Middle frontal gyrus (tissue), 1 donor: ENCODE data around the gene MCF2L2.
A peak's percentile ranks its signal among the peaks of the same experiment; 100 is the strongest.
"Not testable (repeated sequence)": the region's sequence is repeated elsewhere in the genome, so short reads cannot be mapped to it uniquely, and the experiment has no call there.

ENCODE experiments used
- DNase-seq: peaks from one replicate; pipeline ENCODE4 v3.0.0-alpha.2; 2015; ENCODE audit warnings: low spot score; ENCODE audit errors: extremely low spot score

Gene MCF2L2

GRCh38 chr3:183443395-183444385, 15.3 kb upstream of the MCF2L2 start:
- DNase-seq = no peak

GRCh38 chr3:183442994-183443393, 14.6 kb upstream of the MCF2L2 start:
- no peak for DNase-seq

- DNase-seq = not testable (repeated sequence)
Measured at GRCh38 chr3:183440521-183440920, 12.1 kb upstream of the MCF2L2 start.

- no peak for DNase-seq
Measured at GRCh38 chr3:183439515-183439914, 11.1 kb upstream of the MCF2L2 start.

- no peak for DNase-seq
Measured at GRCh38 chr3:183438735-183439134, 10.3 kb upstream of the MCF2L2 start.

- no peak for DNase-seq
Measured at GRCh38 chr3:183437666-183438564, 9.5 kb upstream of the MCF2L2 start.

- no peak for DNase-seq
Measured at GRCh38 chr3:183437061-183437460, 8.6 kb upstream of the MCF2L2 start.

GRCh38 chr3:183435661-183436060, 7.2 kb upstream of the MCF2L2 start:
- DNase-seq = no peak

- DNase-seq = no peak
Measured at GRCh38 chr3:183434992-183435391, 6.6 kb upstream of the MCF2L2 start.

GRCh38 chr3:183434503-183434902, 6.1 kb upstream of the MCF2L2 start:
- DNase-seq = no peak

GRCh38 chr3:183430325-183430957, 2.0 kb upstream of the MCF2L2 start:
- DNase-seq = no peak

- DNase-seq = peak; percentile 48
Measured at GRCh38 chr3:183427876-183428446, 458 bp downstream of the MCF2L2 start.

- no peak for DNase-seq
Measured at GRCh38 chr3:183427196-183427875, 1.1 kb downstream of the MCF2L2 start.

GRCh38 chr3:183418807-183419206, 9.6 kb downstream of the MCF2L2 start:
- not testable (repeated sequence) for DNase-seq

GRCh38 chr3:183411216-183411922, 17.1 kb downstream of the MCF2L2 start:
- DNase-seq = no peak

GRCh38 chr3:183410759-183411158, 17.7 kb downstream of the MCF2L2 start:
- no peak for DNase-seq

- DNase-seq = no peak
Measured at GRCh38 chr3:183410280-183410679, 18.1 kb downstream of the MCF2L2 start.

GRCh38 chr3:183409219-183409618, 19.2 kb downstream of the MCF2L2 start:
- no peak for DNase-seq

- no peak for DNase-seq
Measured at GRCh38 chr3:183401678-183402077, 26.7 kb downstream of the MCF2L2 start.

- no peak for DNase-seq
Measured at GRCh38 chr3:183400352-183400751, 28.1 kb downstream of the MCF2L2 start.
